CD4-positive, CD25-positive, alpha-beta regulatory T cell (primary cell): ENCODE measurements around the gene PRR9. TPM values are rescaled to one million over a fixed set of nuclear protein-coding genes. Genes with fewer than 3 reads are reported as not detected.

ENCODE experiments used
- ATAC-seq, 2 donors: fragments of 150-1000 bp; cut with Tn5 transposase; one replicate each; pipeline ENCODE4 v1.10.0; 2021; ENCODE audit warnings: low read depth in 2 of 2, moderate number of reproducible peaks in 2 of 2, moderate library complexity in 1 of 2
- DNase-seq, 3 donors: peaks; one replicate each; pipeline versions ENCODE4 v3.0.0 to v3.0.0-alpha.2; 2012 to 2022; ENCODE audit warnings: mixed read lengths in 1 of 3
- H3K27ac ChIP-seq: one replicate; pipeline ENCODE4 v1.7.0; 2013; ENCODE audit warnings: mild to moderate bottlenecking, low read length; ENCODE audit not compliant: insufficient read depth, poor library complexity, severe bottlenecking
- H3K27me3 ChIP-seq: one replicate; pipeline ENCODE4 v1.7.0; 2013; ENCODE audit warnings: low read length; ENCODE audit not compliant: control insufficient read depth, insufficient read depth
- H3K36me3 ChIP-seq: one replicate; pipeline ENCODE4 v1.7.0; 2013; ENCODE audit warnings: mild to moderate bottlenecking, low read length, moderate library complexity; ENCODE audit not compliant: control insufficient read depth, insufficient read depth
- H3K4me1 ChIP-seq: 2 replicates; pipeline ENCODE4 v1.7.0; 2013; ENCODE audit warnings: mild to moderate bottlenecking, low read length; ENCODE audit not compliant: insufficient read depth, control insufficient read depth, poor library complexity, severe bottlenecking
- H3K4me3 ChIP-seq: one replicate; pipeline ENCODE4 v1.7.0; 2013; ENCODE audit warnings: low read depth, mild to moderate bottlenecking, low read length, moderate library complexity
- H3K9me3 ChIP-seq, 2 experiments: 1 replicate in 1 of 2; 2 replicates in 1 of 2; pipeline ENCODE4 v1.7.0; 2013; ENCODE audit warnings: low read length in 2 of 2, mild to moderate bottlenecking in 1 of 2, moderate library complexity in 1 of 2; ENCODE audit not compliant: control insufficient read depth in 2 of 2
- H3K27ac Mint-ChIP-seq, 3 donors: one replicate each; pipeline ENCODE4 v1.8.0; 2020 to 2022; ENCODE audit warnings: mild to moderate bottlenecking in 3 of 3, mixed read lengths in 3 of 3, moderate library complexity in 2 of 3
- H3K27me3 Mint-ChIP-seq: one replicate; pipeline ENCODE4 v1.8.0; 2022; ENCODE audit warnings: mild to moderate bottlenecking, mixed read lengths
- H3K36me3 Mint-ChIP-seq: one replicate; pipeline ENCODE4 v1.8.0; 2020; ENCODE audit warnings: mixed read lengths
- H3K4me1 Mint-ChIP-seq, 4 donors: one replicate each; pipeline ENCODE4 v1.8.0; 2020 to 2022; ENCODE audit warnings: mixed read lengths in 4 of 4, mild to moderate bottlenecking in 1 of 4
- H3K4me3 Mint-ChIP-seq, 4 donors: one replicate each; pipeline ENCODE4 v1.8.0; 2020 to 2022; ENCODE audit warnings: mild to moderate bottlenecking in 4 of 4, mixed read lengths in 4 of 4, moderate library complexity in 3 of 4
- H3K9me3 Mint-ChIP-seq, 7 donors: one replicate each; pipeline ENCODE4 v1.8.0; 2020 to 2022; ENCODE audit warnings: mixed read lengths in 7 of 7, mild to moderate bottlenecking in 3 of 7, moderate library complexity in 2 of 7
- polyA plus RNA-seq, 4 donors: library from polyadenylated mRNA; unstranded; fragments of 300-500 nt; fragmentation: Illumina TruSeq; gene quantifications; one replicate each; pipeline ENCODE4 v1.2.3, GENCODE V29; 2021
- total RNA-seq: library from RNA; stranded (reverse); gene quantifications from one replicate; pipeline ENCODE4 v1.2.3, GENCODE V29; 2022

The PRR9 gene
- total and polyA plus RNA-seq, 5 donors from 2014 or later: not detected

DNA sequence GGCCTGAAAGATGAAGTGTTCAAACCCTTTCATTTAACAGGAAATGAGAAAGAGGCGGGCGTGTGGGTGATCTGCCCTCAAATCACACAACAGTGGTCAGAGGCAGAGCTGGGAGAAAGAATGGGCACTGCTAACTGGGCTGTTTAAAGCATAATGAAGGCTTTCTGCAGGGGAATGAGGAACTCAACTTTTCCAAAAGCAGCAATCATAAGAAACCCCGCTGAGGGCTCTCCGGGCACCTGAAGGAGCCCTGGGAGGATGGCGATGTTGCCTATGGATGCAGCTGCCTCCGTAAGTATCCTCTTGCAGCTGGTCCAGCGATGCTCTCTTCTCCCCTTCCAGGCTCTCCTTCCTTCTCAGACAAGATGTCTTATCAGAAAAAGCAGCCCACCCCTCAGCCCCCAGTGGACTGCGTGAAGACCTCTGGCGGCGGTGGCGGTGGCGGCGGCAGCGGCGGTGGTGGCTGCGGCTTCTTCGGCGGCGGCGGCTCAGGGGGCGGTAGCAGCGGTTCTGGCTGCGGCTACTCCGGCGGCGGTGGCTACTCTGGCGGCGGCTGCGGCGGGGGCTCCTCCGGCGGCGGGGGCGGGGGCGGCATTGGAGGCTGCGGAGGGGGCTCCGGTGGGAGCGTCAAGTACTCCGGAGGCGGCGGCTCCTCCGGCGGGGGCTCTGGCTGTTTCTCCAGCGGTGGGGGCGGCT, 43.3 kb downstream of the PRR9 start:
- Histone ChIP-seq H3K27ac (no peak overlapping the region), H3K4me3 (no peak overlapping the region), H3K36me3 (no peaks in the 10 kb centered on the region), H3K27me3 (peaks cover 32% of the 10 kb centered on the region), H3K4me1 (peaks cover 26% of the 10 kb centered on the region), H3K9me3 (no peaks in the 10 kb centered on the region)
- Mint-ChIP-seq H3K27me3 (peaks cover 55% of the 10 kb centered on the region), H3K9me3 (peaks cover 0 to 2% (median 0%) of the 10 kb centered on the region in 7 donors), H3K4me1 (peaks cover 0 to 30% (median 20%) of the 10 kb centered on the region in 4 donors), H3K36me3 (no peaks in the 10 kb centered on the region), H3K27ac (peak overlapping the region in 1 of 3 donors; percentile 49), H3K4me3 (peak overlapping the region; percentile 71 to 85 (median 81))
- DNase-seq: peak in 2 of 3 donors; percentile 5 to 19
- peak in 1 of 2 donors; percentile 16 for ATAC-seq

DNA sequence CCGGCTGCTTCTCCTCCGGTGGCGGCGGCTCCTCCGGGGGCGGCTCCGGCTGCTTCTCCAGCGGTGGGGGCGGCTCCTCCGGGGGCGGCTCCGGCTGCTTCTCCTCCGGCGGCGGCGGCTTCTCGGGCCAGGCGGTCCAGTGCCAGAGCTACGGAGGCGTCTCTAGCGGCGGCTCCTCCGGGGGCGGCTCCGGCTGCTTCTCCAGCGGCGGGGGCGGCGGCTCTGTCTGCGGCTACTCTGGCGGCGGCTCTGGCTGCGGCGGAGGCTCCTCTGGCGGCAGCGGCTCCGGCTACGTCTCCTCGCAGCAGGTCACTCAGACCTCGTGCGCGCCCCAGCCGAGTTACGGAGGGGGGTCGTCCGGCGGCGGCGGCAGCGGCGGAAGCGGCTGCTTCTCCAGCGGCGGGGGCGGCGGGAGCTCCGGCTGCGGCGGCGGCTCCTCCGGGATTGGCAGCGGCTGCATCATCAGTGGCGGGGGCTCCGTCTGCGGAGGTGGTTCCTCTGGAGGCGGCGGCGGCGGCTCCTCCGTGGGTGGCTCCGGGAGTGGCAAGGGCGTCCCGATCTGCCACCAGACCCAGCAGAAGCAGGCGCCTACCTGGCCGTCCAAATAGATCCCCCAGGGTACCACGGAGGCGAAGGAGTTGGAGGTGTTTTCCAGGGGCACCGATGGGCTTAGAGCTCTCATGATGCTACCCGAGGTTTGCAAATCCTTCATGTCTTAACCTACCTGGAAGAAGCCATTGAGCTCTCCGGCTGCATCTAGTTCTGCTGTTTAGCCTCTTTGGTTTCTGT, 44.1 kb downstream of the PRR9 start:
- H3K27ac Mint-ChIP-seq: no peak overlapping the region
- H3K36me3 Mint-ChIP-seq: no peaks in the 10 kb centered on the region
- peak overlapping the region; percentile 49 to 84 (median 74) for H3K4me3 Mint-ChIP-seq
- Histone ChIP-seq H3K27me3 (peaks cover 33% of the 10 kb centered on the region), H3K27ac (no peak overlapping the region), H3K4me1 (peaks cover 26% of the 10 kb centered on the region), H3K36me3 (no peaks in the 10 kb centered on the region), H3K4me3 (peak overlapping the region; percentile 58), H3K9me3 (no peaks in the 10 kb centered on the region)
- ATAC-seq (peak; percentile 10 to 38), DNase-seq (peak in 2 of 3 donors; percentile 9 to 18)
- peaks cover 58% of the 10 kb centered on the region for H3K27me3 Mint-ChIP-seq
- H3K4me1 Mint-ChIP-seq: peaks cover 0 to 30% (median 20%) of the 10 kb centered on the region in 4 donors
- peaks cover 0 to 2% (median 0%) of the 10 kb centered on the region in 7 donors for H3K9me3 Mint-ChIP-seq

DNA sequence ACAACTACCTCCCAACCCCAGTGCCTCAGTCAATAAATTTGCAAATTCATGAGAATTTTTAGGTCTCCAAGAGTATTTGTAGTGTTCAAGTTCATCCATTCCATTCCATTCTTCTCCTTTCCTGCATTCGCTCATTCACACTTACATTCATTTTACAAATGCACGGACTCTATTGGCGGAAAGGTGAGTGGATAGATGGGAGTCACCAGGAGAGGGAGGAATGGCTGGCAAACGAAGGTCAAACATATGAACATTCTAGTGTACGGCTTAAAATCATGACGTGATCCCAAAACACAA, 44.6 kb downstream of the PRR9 start:
- H3K27ac ChIP-seq: no peak overlapping the region
- H3K4me1 ChIP-seq: peaks cover 26% of the 10 kb centered on the region
- Mint-ChIP-seq H3K9me3 (peaks cover 0 to 2% (median 0%) of the 10 kb centered on the region in 7 donors), H3K36me3 (no peaks in the 10 kb centered on the region), H3K27ac (no peak overlapping the region), H3K27me3 (peaks cover 64% of the 10 kb centered on the region), H3K4me3 (peak overlapping the region; percentile 49 to 84 (median 74)), H3K4me1 (peaks cover 0 to 30% (median 20%) of the 10 kb centered on the region in 4 donors)
- ATAC-seq (no peak), DNase-seq (no peak)
- no peaks in the 10 kb centered on the region for H3K36me3 ChIP-seq
- H3K9me3 ChIP-seq: no peaks in the 10 kb centered on the region
- H3K27me3 ChIP-seq: peaks cover 35% of the 10 kb centered on the region
- peak overlapping the region; percentile 58 for H3K4me3 ChIP-seq

DNA sequence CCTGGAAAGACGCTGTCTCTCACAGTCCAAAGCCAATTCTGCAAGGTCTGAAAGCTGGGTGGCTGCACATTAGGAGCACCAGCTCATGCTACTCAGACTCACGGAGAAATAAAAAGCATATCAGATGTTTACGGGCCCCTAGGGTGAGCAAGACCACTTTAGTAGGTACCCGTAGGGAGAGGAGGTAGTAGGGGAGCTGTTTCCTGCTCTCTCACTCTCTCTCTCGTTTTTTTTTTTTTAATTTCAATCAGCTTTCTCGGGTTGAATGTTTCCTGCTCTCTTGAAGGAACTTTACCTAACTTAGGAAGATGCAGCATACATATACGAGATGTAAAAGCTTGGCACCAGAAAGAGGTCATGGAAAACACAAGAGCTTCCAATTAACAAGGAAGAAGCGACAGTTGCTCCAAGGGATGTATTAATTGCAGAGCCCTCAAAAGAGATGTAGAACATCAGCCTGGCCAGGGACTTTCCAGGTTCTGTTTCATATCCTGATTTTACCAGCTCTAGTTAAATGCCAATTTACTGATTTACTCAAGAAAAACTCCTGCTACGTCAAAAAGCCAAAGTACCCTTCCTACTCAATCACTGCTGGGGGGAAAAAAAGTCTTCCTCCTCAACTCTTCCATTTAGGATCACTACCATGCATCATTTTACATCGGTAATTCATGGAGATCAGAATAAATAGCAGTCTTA, 45.2 kb downstream of the PRR9 start:
- Mint-ChIP-seq H3K27me3 (peaks cover 69% of the 10 kb centered on the region), H3K36me3 (no peaks in the 10 kb centered on the region)
- ATAC-seq: no peak

DNA sequence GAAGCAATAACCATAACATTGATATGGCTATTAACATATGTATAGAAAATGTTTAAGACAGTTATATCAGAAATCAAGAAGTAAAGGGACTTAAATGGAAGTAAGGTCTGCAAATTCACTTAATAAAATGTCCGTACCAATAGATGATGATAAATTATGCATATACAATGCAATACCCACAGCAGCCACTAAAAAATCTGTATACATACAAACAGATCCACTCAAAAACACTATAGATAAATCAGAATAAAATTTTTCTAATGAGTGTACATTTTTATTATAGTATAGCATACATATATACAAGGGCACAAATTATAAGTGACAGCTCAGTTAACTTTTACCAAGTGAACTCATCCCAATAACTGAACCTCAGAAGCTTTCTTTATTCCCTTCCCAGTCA, 48.1 kb downstream of the PRR9 start:
- DNase-seq (no peak), ATAC-seq (no peak)
- no peak overlapping the region for H3K27ac ChIP-seq
- peaks cover 36% of the 10 kb centered on the region for H3K27me3 ChIP-seq
- no peak overlapping the region for H3K27ac Mint-ChIP-seq
- no peaks in the 10 kb centered on the region for H3K36me3 ChIP-seq
- peaks cover 23% of the 10 kb centered on the region for H3K4me1 ChIP-seq
- H3K36me3 Mint-ChIP-seq: no peaks in the 10 kb centered on the region
- peaks cover 0 to 2% (median 0%) of the 10 kb centered on the region in 7 donors for H3K9me3 Mint-ChIP-seq
- peaks cover 80% of the 10 kb centered on the region for H3K27me3 Mint-ChIP-seq
- no peak overlapping the region for H3K4me3 Mint-ChIP-seq
- H3K4me1 Mint-ChIP-seq: peaks cover 0 to 21% (median 14%) of the 10 kb centered on the region in 4 donors
- no peak overlapping the region for H3K4me3 ChIP-seq
- no peaks in the 10 kb centered on the region for H3K9me3 ChIP-seq

More for the DNA sequence above, 45.2 kb downstream of the PRR9 start:
- peak overlapping the region; percentile 15 to 84 (median 66) for H3K4me3 Mint-ChIP-seq
- Histone ChIP-seq H3K4me1 (peaks cover 26% of the 10 kb centered on the region), H3K36me3 (no peaks in the 10 kb centered on the region), H3K9me3 (no peaks in the 10 kb centered on the region), H3K27me3 (peaks cover 39% of the 10 kb centered on the region), H3K4me3 (peak overlapping the region; percentile 58), H3K27ac (no peak overlapping the region)
- no peak for DNase-seq
- H3K27ac Mint-ChIP-seq: no peak overlapping the region
- H3K9me3 Mint-ChIP-seq: peaks cover 0 to 2% (median 0%) of the 10 kb centered on the region in 7 donors
- H3K4me1 Mint-ChIP-seq: peaks cover 0 to 30% (median 23%) of the 10 kb centered on the region in 4 donors

Other genes starting within 250 kb of the PRR9 start
- gene SPRR4, start 246.9 kb upstream of the PRR9 start, total RNA-seq: not detected
- gene SPRR4, start 246.9 kb upstream of the PRR9 start, polyA plus RNA-seq: not detected
- gene SPRR1A, start 233.5 kb upstream of the PRR9 start, total RNA-seq: not detected
- gene SPRR1A, start 233.5 kb upstream of the PRR9 start, polyA plus RNA-seq: not detected
- not detected for gene SPRR3, start 215.8 kb upstream of the PRR9 start, total RNA-seq
- gene SPRR3, start 215.8 kb upstream of the PRR9 start, polyA plus RNA-seq: not detected
- not detected for gene SPRR1B, start 186.4 kb upstream of the PRR9 start, total RNA-seq
- not detected for gene SPRR1B, start 186.4 kb upstream of the PRR9 start, polyA plus RNA-seq
- gene SPRR2D, start 176.5 kb upstream of the PRR9 start, total RNA-seq: not detected
- gene SPRR2D, start 176.5 kb upstream of the PRR9 start, polyA plus RNA-seq: not detected
- not detected for gene SPRR2A, start 160.1 kb upstream of the PRR9 start, total RNA-seq
- gene SPRR2A, start 160.1 kb upstream of the PRR9 start, polyA plus RNA-seq: not detected
- gene SPRR2B, start 146.0 kb upstream of the PRR9 start, total RNA-seq: not detected
- not detected for gene SPRR2B, start 146.0 kb upstream of the PRR9 start, polyA plus RNA-seq
- not detected for gene SPRR2E, start 123.1 kb upstream of the PRR9 start, total RNA-seq
- not detected for gene SPRR2E, start 123.1 kb upstream of the PRR9 start, polyA plus RNA-seq
- gene SPRR2F, start 104.1 kb upstream of the PRR9 start, total RNA-seq: not detected
- not detected for gene SPRR2F, start 104.1 kb upstream of the PRR9 start, polyA plus RNA-seq
- not detected for gene SPRR2G, start 66.7 kb upstream of the PRR9 start, total RNA-seq
- gene SPRR2G, start 66.7 kb upstream of the PRR9 start, polyA plus RNA-seq: not detected
- gene LELP1, start 14.2 kb upstream of the PRR9 start, total RNA-seq: not detected
- gene LELP1, start 14.2 kb upstream of the PRR9 start, polyA plus RNA-seq: not detected
- gene LORICRIN, start 42.1 kb downstream of the PRR9 start, total RNA-seq: not detected
- not detected for gene LORICRIN, start 42.1 kb downstream of the PRR9 start, polyA plus RNA-seq
- gene PGLYRP3, start 95.4 kb downstream of the PRR9 start, total RNA-seq: not detected
- not detected for gene PGLYRP3, start 95.4 kb downstream of the PRR9 start, polyA plus RNA-seq
- gene PGLYRP4, start 131.3 kb downstream of the PRR9 start, total RNA-seq: 0.20 TPM
- under 1 TPM in 2 of 4 donors, not detected in 2; 0.08 to 0.22 TPM for gene PGLYRP4, start 131.3 kb downstream of the PRR9 start, polyA plus RNA-seq
- not detected for gene S100A9, start 140.3 kb downstream of the PRR9 start, total RNA-seq
- gene S100A9, start 140.3 kb downstream of the PRR9 start, polyA plus RNA-seq: 10 to 100 TPM in 2 of 4 donors, 1 to 10 TPM in 1, under 1 TPM in 1; 0.96 to 37.6 (median 8.6) TPM
- gene S100A12, start 158.0 kb downstream of the PRR9 start, total RNA-seq: not detected
- gene S100A12, start 158.0 kb downstream of the PRR9 start, polyA plus RNA-seq: 1 to 10 TPM in 1 of 4 donors, under 1 TPM in 1, not detected in 2; 0.51 to 2.2 TPM
- not detected for gene S100A8, start 173.5 kb downstream of the PRR9 start, total RNA-seq
- gene S100A8, start 173.5 kb downstream of the PRR9 start, polyA plus RNA-seq: 10 to 100 TPM in 1 of 4 donors, 1 to 10 TPM in 2, not detected in 1; 2.7 to 32.7 (median 7.8) TPM
- not detected for gene S100A7A, start 198.9 kb downstream of the PRR9 start, total RNA-seq
- gene S100A7A, start 198.9 kb downstream of the PRR9 start, polyA plus RNA-seq: not detected
- not detected for gene S100A7, start 243.1 kb downstream of the PRR9 start, total RNA-seq
- not detected for gene S100A7, start 243.1 kb downstream of the PRR9 start, polyA plus RNA-seq